HG03378 (cell line): ENCODE data around the gene DGKI.

Experiments
- ATAC-seq: cut with Tn5 transposase; IDR thresholded peaks from one replicate; pipeline ENCODE4 v1.9.1; 2021; ENCODE audit warnings: mild to moderate bottlenecking, moderate library complexity; ENCODE audit not compliant: unreplicated experiment

The DGKI gene

GRCh38 chr7:137791930-137792329 lies 54.8 kb downstream of the DGKI start:
- no peak for ATAC-seq

DNA sequence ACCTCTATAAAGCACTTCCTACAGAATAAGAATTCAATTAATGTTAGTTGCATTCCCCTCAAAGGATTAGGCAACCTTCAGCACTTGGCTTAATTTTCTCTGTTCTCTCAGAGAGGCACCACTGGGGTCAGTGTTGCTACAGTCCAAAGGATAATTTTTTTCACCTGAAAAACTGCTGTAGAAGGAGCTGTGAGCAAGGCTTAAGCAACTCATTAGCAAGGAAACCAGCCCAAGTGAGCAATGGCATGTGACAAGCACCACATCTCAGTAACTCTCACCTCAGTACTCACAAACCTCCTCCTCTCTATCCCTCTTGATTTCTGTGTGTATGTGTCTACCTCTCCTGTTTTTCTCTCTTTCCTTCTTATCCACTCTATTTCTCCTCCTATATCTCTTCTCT lies 55.9 kb downstream of the DGKI start:
- no peak for ATAC-seq

DNA sequence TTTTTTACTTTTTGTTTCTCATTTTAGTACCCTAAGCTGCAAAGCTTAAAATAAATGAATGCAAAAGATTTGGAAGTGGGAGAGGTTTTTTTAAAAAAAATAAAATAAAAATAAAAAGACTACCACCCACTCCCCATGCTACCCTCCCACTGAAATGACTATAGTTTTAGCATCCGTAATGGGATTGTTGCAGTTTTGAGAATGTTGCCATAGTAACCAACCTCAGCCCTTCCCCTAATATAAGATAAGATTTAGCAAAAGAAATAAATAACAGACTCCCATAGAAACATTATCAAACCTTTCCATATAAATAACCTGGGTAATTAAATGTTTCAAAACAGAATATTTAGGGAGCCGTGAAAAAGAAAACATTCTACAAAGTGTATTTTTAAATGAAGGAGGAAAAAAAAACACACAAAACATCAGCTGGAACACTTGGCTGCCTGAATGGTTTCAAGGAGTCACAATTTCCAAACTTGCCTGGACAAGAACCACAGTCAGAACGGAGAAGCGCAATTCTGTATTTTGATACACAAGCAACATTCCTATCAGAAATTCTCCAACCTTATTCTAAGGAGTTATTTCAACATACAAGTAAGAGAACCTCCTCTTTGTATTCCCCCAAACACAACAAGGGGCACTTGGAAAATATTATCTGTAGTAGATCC lies 57.4 kb downstream of the DGKI start:
- no peak for ATAC-seq

DNA sequence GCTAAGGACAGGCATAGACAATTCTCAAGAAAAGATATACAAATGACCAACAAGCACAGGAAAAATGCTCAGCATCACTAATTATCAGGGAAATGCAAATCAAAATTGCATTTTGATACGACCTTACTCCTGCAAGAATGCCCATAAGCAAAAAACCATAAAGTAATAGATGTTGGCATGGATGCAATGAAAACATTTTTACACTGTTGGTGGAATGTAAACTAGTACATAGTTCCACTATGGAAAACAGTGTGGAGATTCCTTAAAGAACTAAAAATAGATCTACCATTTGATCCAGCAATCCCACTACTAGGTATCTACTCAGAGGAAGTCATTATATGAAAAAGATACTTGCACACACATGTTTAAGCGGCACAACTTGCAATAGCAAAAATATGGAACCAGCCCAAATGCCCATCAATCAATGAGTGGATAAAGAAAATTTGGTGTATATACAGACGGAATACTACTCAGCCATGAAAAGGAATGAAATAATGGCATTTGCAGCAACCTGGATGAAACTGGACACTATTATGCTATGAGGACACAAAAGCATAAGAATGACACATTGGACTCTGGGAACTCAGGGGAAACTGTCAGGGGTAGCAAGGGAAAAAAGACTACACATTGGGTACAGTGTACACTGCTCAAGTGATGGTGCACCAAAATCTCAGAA lies 59.3 kb downstream of the DGKI start:
- ATAC-seq = no peak

DNA sequence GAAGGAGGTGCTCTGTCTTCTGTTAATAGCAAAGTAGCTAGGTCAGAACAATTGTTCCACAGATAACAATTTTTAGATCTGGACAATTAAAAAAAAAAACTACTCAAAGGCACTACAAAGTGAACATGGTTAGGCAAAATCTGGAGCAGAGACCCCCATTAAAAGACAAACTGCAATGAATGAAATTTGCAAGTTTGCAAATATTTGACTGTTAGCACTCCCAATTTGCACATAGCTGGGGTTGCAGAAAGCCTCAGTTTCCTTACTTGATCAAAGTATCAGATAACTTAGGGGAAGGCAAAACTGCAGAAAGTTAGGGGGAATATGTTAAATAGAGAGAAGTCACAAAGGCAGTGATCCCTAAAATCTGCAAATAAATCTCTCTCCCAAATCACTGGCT lies 68.3 kb downstream of the DGKI start:
- no peak for ATAC-seq

DNA sequence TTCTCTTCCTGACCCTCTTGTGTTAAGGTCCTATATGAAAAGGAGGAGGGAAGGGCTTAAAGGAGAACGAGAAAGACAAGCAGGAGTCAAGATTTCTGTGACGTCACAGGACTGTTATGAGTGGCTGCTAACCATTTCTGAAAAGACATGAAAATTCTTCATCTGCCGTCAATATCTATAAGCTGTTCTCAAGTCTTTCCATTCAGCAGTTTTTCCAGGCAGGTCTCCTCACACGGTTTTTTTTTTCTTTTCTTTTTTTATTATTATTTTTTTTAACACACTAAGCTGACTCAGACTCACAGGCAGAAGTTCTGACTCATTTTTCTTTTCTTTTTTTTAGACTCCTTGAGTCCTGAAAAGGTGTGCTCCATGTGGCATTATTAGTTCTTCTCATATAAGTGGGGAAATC lies 72.0 kb downstream of the DGKI start:
- no peak for ATAC-seq

- no peak for ATAC-seq
Measured at GRCh38 chr7:137772748-137773147, 74.0 kb downstream of the DGKI start.

DNA sequence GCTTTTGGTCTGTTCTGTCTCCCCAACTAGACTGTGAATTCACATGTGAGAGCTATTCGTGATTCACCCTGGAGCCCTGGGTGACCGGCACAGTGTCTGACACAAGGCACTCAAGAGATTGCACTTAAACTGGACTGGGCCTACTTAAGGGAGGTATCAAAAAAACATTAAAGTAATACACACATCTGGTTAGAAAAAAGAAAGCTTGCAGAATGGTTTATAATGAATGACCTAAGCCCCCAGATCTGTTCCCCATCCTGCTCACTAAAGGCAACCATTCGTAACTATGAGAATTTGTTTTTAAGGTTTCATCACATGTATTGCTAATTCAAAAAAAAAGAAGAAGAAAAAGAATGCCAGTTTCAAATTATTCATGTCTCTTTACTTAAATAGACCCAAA lies 74.5 kb downstream of the DGKI start:
- ATAC-seq = no peak

GRCh38 chr7:137771679-137772078 lies 75.1 kb downstream of the DGKI start:
- no peak for ATAC-seq

- ATAC-seq = no peak
Measured at GRCh38 chr7:137771273-137771672, 75.5 kb downstream of the DGKI start.

GRCh38 chr7:137768366-137768765 lies 78.4 kb downstream of the DGKI start:
- ATAC-seq = no peak

DNA sequence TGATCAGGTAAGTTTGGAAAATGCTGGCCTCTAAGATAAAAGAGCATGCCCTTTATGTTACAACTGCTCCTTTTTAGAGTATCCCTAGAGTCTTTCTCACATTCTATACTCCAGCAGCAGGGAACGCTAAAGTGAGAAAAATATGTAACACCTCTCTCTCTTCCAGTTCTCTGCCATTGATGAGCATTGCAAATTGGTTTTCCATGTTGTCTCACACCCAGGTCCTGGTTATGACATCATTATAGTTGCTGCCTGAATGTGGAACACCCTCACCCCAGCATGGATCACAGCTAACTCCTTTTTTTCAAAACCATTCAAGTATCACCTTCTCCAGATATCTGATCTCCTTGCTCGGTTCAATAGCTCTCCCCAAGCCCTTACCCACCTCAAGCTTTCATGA lies 84.4 kb downstream of the DGKI start:
- ATAC-seq = no peak

GRCh38 chr7:137760111-137760510 lies 86.7 kb downstream of the DGKI start:
- ATAC-seq = no peak

DNA sequence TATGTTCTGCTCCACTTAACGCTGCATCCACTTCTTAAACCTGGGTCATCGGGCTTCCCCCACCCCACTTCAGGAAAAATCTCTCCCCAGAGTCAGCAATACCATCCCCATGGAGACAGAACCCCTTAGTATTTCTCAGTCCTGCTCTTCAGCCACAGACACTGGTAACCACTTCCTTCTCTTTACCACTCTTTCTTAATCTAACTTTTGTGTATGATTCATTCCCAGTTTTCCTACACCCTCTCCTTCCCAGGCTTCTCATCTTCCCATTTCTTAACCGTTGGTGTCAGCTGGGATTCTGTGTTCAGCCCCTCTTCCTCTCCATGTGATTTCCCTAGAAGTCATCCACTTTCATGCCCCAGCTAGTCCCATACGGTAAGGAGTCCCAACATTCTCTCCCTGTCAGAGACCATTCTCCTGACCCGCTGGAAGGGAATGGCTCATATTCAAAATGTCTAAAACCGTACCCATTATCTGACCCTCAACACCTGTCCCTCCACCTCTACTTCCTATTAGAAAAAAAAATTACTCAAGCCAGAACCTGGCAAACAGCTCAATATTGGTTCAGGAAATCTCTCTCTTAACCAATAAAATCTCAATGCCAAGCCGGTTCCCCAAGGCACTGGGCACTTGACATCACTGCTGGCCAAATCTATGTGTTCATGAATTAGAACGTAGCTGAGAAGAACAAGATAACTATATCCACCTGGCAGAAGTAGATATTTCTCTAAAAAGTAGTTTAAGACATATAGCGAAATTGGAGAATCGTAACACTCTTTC lies 89.4 kb downstream of the DGKI start:
- ATAC-seq = no peak

DNA sequence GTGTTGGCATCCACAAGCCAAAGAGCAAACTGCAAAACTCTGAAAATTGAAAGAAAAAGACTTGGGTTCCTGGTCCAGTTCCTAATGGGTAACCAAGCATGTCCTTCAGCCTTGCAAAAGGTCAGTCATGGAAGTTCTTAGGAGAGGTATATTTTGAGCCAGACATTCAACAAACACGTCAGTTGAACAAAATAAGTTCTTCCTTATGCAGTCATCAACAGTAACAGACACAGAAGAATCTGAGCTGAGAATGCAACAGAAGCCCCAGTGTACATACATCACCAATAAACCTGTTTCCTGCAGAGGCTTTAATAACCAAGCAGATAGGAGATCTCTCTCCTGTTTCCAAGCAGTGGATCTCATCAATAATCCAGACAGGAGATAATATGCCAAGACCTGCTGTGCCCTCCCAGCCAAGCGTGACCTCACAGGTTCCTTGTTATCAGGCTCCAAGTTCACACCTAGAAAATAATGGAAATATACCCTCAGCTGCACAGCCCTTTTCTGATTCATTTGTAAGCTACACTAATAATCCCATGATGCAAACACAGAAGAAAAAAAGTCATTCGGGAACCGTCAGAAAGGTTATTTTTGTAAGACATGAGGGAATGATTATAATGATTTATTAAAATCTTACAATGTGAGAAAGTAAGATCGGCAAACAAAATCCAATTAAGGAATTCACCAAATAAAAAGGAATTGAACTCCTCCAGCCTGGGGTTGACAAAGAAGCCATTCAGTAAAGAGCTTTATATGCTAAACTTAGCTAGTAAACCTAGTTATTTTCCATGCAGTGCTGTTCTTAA lies 90.7 kb downstream of the DGKI start:
- ATAC-seq = no peak

DNA sequence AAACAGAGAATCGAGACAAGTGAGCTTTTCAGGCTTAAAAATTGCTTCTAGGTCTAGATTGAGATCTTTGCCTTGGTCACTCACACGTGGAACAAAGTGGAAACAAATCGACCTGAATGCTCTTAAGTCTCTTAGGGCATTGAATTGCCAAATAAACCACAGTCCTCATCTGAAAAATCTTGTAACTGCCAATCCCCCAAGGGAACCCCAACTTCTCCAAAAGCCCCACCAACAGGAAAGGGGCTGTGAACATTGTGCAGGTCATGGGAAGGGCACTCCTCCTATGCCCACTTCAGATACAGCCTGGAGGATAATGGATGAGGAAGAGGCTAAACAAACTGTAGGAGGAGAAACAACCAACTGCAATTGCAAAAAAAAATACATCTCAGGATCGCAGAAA lies 91.3 kb downstream of the DGKI start:
- ATAC-seq = no peak

GRCh38 chr7:137753948-137754851 lies 92.6 kb downstream of the DGKI start:
- no peak for ATAC-seq

DNA sequence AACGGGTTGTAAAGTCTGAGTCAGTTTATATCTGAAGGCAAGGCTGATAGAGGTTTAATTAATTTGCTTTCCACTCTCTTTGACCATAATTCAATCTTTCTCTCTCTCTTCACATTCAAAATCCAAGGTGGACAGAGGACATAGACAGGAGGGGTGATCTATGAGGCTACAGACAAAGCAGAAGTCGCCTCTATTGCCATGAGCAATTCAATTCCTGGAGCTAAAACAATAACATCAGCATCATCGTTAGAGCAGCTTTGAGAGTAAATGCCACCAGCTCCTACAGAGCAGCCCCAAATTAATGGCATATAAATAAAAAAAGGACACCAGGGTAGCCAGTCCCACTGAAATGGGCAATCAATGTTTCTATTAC lies 93.2 kb downstream of the DGKI start:
- no peak for ATAC-seq

- no peak for ATAC-seq
Measured at GRCh38 chr7:137753067-137753466, 93.7 kb downstream of the DGKI start.

GRCh38 chr7:137751361-137752009 lies 95.3 kb downstream of the DGKI start:
- no peak for ATAC-seq
